ENCODE results near the gene ABCG4.

DNA sequence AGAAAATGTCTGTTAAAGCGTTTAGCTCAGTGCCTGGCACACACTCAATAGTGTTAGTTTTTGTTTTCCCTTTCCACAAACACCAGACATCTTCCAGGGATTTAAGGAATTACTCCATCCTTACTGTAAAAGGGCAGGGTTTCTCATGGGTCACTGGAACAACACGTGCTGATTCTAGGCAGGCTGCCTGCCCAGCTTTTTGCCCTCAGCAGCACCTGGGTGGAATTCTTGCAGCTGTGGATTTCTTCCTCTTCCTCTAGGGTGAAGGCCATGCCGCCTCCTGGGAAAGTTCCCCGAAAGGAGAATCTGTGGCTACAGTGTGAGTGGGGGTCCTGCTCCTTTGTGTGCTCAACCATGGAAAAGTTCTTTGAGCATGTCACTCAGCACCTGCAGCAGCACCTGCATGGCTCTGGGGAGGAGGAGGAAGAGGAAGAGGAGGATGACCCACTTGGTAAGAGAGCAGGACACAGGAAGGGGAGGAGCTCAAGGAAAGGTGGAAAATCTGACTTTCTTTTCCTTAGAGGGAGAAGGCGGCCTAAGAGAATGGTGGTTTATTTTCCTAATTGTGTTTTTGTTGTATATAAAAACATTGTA is 22.1 kb upstream of the ABCG4 start:
- TF ChIP-seq, protein P1, sequence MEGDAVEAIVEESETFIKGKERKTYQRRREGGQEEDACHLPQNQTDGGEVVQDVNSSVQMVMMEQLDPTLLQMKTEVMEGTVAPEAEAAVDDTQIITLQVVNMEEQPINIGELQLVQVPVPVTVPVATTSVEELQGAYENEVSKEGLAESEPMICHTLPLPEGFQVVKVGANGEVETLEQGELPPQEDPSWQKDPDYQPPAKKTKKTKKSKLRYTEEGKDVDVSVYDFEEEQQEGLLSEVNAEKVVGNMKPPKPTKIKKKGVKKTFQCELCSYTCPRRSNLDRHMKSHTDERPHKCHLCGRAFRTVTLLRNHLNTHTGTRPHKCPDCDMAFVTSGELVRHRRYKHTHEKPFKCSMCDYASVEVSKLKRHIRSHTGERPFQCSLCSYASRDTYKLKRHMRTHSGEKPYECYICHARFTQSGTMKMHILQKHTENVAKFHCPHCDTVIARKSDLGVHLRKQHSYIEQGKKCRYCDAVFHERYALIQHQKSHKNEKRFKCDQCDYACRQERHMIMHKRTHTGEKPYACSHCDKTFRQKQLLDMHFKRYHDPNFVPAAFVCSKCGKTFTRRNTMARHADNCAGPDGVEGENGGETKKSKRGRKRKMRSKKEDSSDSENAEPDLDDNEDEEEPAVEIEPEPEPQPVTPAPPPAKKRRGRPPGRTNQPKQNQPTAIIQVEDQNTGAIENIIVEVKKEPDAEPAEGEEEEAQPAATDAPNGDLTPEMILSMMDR (IDR thresholded peaks at IDR 0.05), result no peak
- no peak for TF ChIP-seq POLR2A (IDR thresholded peaks at IDR 0.05)

All from adrenal gland (tissue), 5 donors.